Heart left ventricle (tissue), 16 donors: Measurements from ENCODE around the gene LRRTM4. TPM values are rescaled to one million over a fixed set of nuclear protein-coding genes. Genes with fewer than 3 reads are reported as not detected.

Source experiments
- ATAC-seq, 4 donors: fragments of 200-7000 bp; cut with Tn5 transposase; one replicate each; pipeline ENCODE4 v1.9.1; 2020 to 2022; ENCODE audit warnings: moderate library complexity in 4 of 4, mild to moderate bottlenecking in 3 of 4, moderate number of reproducible peaks in 1 of 4
- DNase-seq, 5 donors: peaks; one replicate each; pipeline ENCODE4 v3.0.0-alpha.2; 2020
- H3K27ac ChIP-seq, 12 donors: fragments of 200-600 bp; sonication (generic) in 4 of 12; one replicate each; pipeline versions ENCODE4 v1.5.0 to v1.8.0; 2016 to 2022; ENCODE audit warnings: mild to moderate bottlenecking in 2 of 12
- H3K27me3 ChIP-seq, 9 donors: fragments of 200-600 bp; sonication (generic) in 2 of 9; one replicate each; pipeline versions ENCODE4 v1.5.1 to v1.8.0; 2016 to 2022; ENCODE audit warnings: mild to moderate bottlenecking in 3 of 9
- H3K36me3 ChIP-seq, 9 donors: fragments of 200-600 bp; sonication (generic) in 2 of 9; one replicate each; pipeline versions ENCODE4 v1.5.0 to v1.8.0; 2018 to 2022; ENCODE audit warnings: mild to moderate bottlenecking in 2 of 9
- H3K4me1 ChIP-seq, 12 donors: fragments of 200-600 bp; sonication (generic) in 4 of 12; one replicate each; pipeline versions ENCODE4 v1.5.0 to v1.8.0; 2016 to 2022; ENCODE audit warnings: mild to moderate bottlenecking in 3 of 12
- H3K4me3 ChIP-seq, 12 donors: fragments of 200-600 bp; sonication (generic) in 4 of 12; one replicate each; pipeline versions ENCODE4 v1.5.0 to v1.8.0; 2017 to 2022; ENCODE audit warnings: mild to moderate bottlenecking in 9 of 12, moderate library complexity in 4 of 12
- H3K9me3 ChIP-seq, 12 donors: fragments of 200-600 bp; sonication (generic) in 4 of 12; one replicate each; pipeline versions ENCODE4 v1.5.0 to v1.8.0; 2016 to 2022; ENCODE audit warnings: mild to moderate bottlenecking in 1 of 12
- POLR2A ChIP-seq, 2 donors: fragments of 450-650 bp; IDR thresholded peaks; one replicate each; pipeline ENCODE4 v1.6.1; 2017; ENCODE audit warnings: antibody characterized with exemption in 2 of 2, mild to moderate bottlenecking in 2 of 2, moderate library complexity in 2 of 2
- WGBS, 4 donors: extraction: QIAGEN DNeasy Blood & Tissue Kit in 2 of 4; methylation state at CpG; one replicate each; pipeline versions ENCODE4 v1.1.5 to v1.1.7; 2013 to 2018; 5-methylcytosine and 5-hydroxymethylcytosine counted together
- intact Hi-C, 10 donors: fragments of 100-400 bp; cut with DNase I; formaldehyde crosslinking; loops; one replicate each; pipeline versions ENCODE4 v1.11.1 to v1.14.2; 2022
- polyA plus RNA-seq, 2 donors: library from polyadenylated mRNA; stranded (reverse); fragments of 200-250 nt; gene quantifications; one replicate each; pipeline ENCODE4 v1.2.3, GENCODE V29; 2013
- total RNA-seq, 9 donors: library from RNA; depleted of rRNA in 2 of 9; stranded (reverse); fragments of >200 nt in 2 of 9; fragmentation: NEBNext Ultra II Directional in 3 of 9; extraction: Animal tissue kit (Norgen Biotek cat#: 25700) in 3 of 9; gene quantifications; one replicate each; pipeline versions ENCODE4 v1.1.0 to v1.2.4, GENCODE V29; 2016 to 2023
- TF ChIP-seq, protein P1 (sequence below), 12 donors: fragments of 200-600 bp; sonication (generic) in 4 of 12; IDR thresholded peaks; one replicate each; pipeline versions ENCODE4 v1.5.0 to v1.8.0; 2018 to 2022; ENCODE audit warnings: antibody characterized with exemption in 12 of 12, mild to moderate bottlenecking in 5 of 12
- donor health status: ischemic (EF 13 %, LVEDD 7.1; RV severe dilation, severe dysfunction).
- donor health status: healthy with polysubstance abuse.
- donor health status: DM: no; HTN: yes; CAD: no.
- donor health status: DM: no; HTN: no; CAD: no.
- donor health status: ischemic (EF 25% LVEDD 6.9; RV normal size, moderate dysfunction).
- donor health status: ischemic (EF 25% LVEDD 5.7; RV mildly dilated, moderate dysfunction).
- donor health status: healthy.
- donor health status: DM: yes; HTN: yes; CAD: no.
- donor health status: ischemic (EF 35%, LVEDD 5.7; RV mildly dilated, moderate dysfunction).
- donor health status: nonischemic (EF 11% LVEDD 7.7; RV severe dilation, severe dysfunction).
- donor health status: DM: yes; HTN: yes; CAD: no.
- donor health status: PGD.
- donor health status: ischemic (EF 29% LVEDD 5.4; RV normal size, mild dysfunction).
- donor health status: nonischemic (EF 23%, LVEDD 6.1; RV moderate dilation, normal function).

The LRRTM4 gene
- total and polyA plus RNA-seq, 11 donors = 0.15 to 1.3 (median 0.50) TPM; not detected in 1

DNA sequence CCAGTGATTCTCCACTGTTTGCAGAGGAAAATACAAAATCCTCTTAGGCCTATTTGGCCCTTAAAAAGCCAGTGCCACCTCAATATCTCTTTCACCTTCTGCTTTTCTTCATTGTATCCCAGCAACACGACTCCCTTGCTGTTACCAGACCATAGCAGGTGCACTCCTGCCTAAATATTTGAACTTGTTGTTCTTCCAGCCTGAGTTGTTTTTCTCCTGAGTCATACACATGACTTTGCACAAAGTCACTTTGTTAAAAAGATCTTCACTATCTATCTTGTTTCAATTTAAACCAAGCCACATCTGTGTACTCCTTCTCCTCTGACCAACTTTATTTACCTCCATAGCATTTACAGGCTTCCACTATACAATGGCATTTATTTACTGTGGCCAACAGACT is 103.6 kb downstream of the LRRTM4 start:
- no peaks in the 10 kb centered on the region for H3K27me3 ChIP-seq
- intact Hi-C loops = no loop called here
- DNase-seq (no peak), ATAC-seq (no peak)
- WGBS, 4 donors = 44 to 60% (median 48%) methylated on average over 1 of the region's 1 CpG
- no peaks in the 10 kb centered on the region for H3K36me3 ChIP-seq
- no peak for TF ChIP-seq POLR2A (IDR thresholded peaks at IDR 0.05)
- TF ChIP-seq, protein P1, sequence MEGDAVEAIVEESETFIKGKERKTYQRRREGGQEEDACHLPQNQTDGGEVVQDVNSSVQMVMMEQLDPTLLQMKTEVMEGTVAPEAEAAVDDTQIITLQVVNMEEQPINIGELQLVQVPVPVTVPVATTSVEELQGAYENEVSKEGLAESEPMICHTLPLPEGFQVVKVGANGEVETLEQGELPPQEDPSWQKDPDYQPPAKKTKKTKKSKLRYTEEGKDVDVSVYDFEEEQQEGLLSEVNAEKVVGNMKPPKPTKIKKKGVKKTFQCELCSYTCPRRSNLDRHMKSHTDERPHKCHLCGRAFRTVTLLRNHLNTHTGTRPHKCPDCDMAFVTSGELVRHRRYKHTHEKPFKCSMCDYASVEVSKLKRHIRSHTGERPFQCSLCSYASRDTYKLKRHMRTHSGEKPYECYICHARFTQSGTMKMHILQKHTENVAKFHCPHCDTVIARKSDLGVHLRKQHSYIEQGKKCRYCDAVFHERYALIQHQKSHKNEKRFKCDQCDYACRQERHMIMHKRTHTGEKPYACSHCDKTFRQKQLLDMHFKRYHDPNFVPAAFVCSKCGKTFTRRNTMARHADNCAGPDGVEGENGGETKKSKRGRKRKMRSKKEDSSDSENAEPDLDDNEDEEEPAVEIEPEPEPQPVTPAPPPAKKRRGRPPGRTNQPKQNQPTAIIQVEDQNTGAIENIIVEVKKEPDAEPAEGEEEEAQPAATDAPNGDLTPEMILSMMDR (IDR thresholded peaks at IDR 0.05) = no peak
- H3K9me3 ChIP-seq = no peaks in the 10 kb centered on the region
- H3K4me1 ChIP-seq = no peaks in the 10 kb centered on the region
- no peak overlapping the region for H3K27ac ChIP-seq
- H3K4me3 ChIP-seq = no peak overlapping the region

DNA sequence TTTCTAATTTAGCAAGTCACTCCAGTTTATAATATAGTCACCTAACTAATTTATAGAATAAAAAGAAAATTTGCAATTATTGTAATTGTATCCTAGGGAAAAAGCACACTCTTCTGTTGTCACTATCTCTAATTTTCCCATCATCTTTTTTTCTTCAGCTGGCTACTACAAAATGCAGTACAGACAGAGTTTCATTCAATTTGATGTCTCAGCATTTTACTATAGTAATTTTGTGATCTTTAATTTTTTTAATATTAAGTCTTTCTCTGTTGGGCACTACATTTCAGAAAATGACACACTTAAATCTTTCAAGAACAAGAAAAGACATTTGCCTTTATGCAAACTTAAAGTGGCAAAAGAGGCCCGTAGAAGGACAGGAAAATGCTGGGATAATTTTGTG is 118.0 kb downstream of the LRRTM4 start:
- DNase-seq = no peak
- WGBS, 4 donors = 77 to 85% (median 82%) methylated on average over 1 of the region's 1 CpG
- no peaks in the 10 kb centered on the region for H3K36me3 ChIP-seq
- H3K27ac ChIP-seq = no peak overlapping the region
- intact Hi-C loops = no loop called here
- no peak overlapping the region for H3K4me3 ChIP-seq
- H3K4me1 ChIP-seq = no peaks in the 10 kb centered on the region
- no peak for ATAC-seq
- TF ChIP-seq POLR2A (IDR thresholded peaks at IDR 0.05) = no peak
- TF ChIP-seq, protein P1 (IDR thresholded peaks at IDR 0.05) = no peak
- no peaks in the 10 kb centered on the region for H3K9me3 ChIP-seq
- no peaks in the 10 kb centered on the region for H3K27me3 ChIP-seq

DNA sequence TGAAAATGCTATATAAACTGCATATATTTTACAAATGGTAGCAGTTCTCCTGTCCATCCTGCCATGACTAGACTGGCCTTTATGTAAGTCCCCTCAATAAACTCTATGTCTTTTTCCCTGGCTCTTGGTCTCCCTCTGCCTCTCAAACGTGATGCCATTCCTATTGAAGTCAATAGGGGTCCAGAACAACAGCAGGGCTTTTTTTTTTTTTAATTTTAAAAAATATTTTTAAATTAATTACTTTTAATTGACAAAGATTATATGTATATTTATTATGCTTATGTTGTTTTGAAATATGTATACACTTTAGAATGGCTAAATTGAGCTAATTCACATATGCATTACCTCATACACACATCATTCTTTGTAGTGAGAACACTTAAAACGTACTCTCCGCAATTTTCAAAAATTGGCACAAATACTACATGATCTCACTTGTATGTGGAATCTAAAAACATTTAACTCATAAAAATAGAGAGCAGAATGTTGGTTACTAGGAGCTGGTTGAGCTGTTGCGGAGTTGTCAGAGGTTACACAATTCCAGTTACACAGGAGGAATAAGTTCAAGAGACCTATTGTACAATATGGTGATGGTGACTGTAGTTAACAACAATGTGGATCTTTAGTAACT is 123.1 kb downstream of the LRRTM4 start:
- H3K27me3 ChIP-seq = no peaks in the 10 kb centered on the region
- DNase-seq (no peak), ATAC-seq (no peak)
- H3K4me1 ChIP-seq = no peaks in the 10 kb centered on the region
- H3K36me3 ChIP-seq = no peaks in the 10 kb centered on the region
- intact Hi-C loops = no loop called here
- H3K9me3 ChIP-seq = no peaks in the 10 kb centered on the region
- no peak overlapping the region for H3K27ac ChIP-seq
- TF ChIP-seq POLR2A (IDR thresholded peaks at IDR 0.05) = no peak
- TF ChIP-seq, protein P1 (IDR thresholded peaks at IDR 0.05) = no peak
- 62 to 72% (median 65%) methylated on average over 4 of the region's 4 CpGs for whole genome bisulfite sequencing, 4 donors
- no peak overlapping the region for H3K4me3 ChIP-seq

DNA sequence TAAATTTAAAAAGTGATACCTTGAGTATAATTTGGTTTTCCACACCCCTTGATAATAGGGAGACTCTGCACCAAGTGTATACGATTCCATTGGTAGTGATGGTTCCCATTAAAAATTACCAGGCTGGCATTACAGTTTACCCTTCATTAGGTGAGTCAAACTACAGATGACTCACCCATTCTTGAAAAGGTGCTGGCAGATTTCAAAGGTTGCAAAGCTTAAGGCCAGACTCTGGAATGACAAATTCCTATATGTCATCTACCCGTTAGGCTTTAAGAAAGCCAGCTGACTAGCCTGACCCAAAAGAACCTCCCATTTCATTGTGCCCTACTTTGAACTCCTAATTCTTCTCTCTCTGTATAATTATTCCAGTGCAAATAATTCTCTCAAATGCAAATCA is 124.4 kb downstream of the LRRTM4 start:
- Histone ChIP-seq H3K27me3 (no peaks in the 10 kb centered on the region), H3K9me3 (no peaks in the 10 kb centered on the region), H3K27ac (no peak overlapping the region), H3K36me3 (no peaks in the 10 kb centered on the region), H3K4me1 (no peaks in the 10 kb centered on the region), H3K4me3 (no peak overlapping the region)
- TF ChIP-seq, protein P1 (IDR thresholded peaks at IDR 0.05) = no peak
- no peak for TF ChIP-seq POLR2A (IDR thresholded peaks at IDR 0.05)
- intact Hi-C loops = no loop called here
- DNase-seq (no peak), ATAC-seq (no peak)
- 68 to 76% (median 73%) methylated on average over 2 of the region's 2 CpGs for WGBS, 4 donors
